DMS 273 treated with DMSO at 0.1 percent for 48 hours (cell line): ENCODE data around the gene RETNLB.

Experiments used
- DNase-seq: peaks from one replicate; lab custom pipeline; 2025; lab: John Stamatoyannopoulos, UW

Gene RETNLB, protein sequence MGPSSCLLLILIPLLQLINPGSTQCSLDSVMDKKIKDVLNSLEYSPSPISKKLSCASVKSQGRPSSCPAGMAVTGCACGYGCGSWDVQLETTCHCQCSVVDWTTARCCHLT

GRCh38 chr3:108757404-108757982 lies at the start of gene RETNLB:
TSS of gene RETNLB (minus strand) at chr3:108757410. CDS start at chr3:108757185, 225 bp downstream.
- no peak for DNase-seq

- no peak for DNase-seq
These were observed 49.1 kb upstream of the RETNLB start for GRCh38 chr3:108806316-108806715.

DNA sequence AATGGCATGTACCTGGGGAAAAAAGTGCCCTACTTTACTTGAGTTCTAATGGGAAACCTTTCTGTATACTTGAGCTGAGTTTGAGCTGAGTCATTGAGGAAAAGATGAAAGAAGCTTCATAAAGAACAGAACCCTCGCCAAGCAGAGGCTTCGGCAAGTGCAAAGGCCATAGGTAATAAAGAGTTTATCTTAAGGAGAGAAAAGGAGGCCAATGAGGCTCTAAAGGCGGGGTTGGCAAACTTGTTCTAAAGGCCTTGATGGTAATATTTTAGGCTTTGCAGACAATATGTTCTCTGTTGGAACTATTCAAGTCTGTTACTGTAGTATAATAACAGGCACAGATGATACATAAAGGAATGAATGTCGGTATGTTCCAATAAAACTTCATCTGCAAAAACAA lies 47.8 kb upstream of the RETNLB start:
- DNase-seq = no peak

DNA sequence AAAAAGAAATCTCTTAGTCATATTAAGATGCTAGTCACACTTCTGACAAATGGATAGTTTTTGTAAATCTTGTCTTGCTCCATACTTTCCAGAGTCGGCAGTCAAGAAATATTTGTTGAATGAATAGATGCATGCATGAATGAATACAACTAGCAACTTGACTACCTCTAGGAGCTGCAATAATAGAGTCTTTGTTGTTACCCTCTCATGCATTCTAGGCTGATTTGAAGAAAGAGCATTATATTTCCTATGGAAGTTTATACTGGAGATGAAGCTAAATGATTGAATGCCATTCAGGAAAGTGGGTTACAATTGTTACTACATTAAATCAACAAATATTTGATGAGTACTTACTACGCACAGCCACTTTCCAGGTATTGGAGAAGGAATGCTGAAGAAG lies 47.2 kb upstream of the RETNLB start:
- DNase-seq = no peak

GRCh38 chr3:108791473-108791872 lies 34.3 kb upstream of the RETNLB start:
- no peak for DNase-seq

- DNase-seq = no peak
These were observed 23.0 kb upstream of the RETNLB start for GRCh38 chr3:108780235-108780634.

- no peak for DNase-seq
These were observed 22.3 kb upstream of the RETNLB start for GRCh38 chr3:108779496-108779895.

- DNase-seq = no peak
These were observed 18.4 kb upstream of the RETNLB start for GRCh38 chr3:108775649-108776048.

DNA sequence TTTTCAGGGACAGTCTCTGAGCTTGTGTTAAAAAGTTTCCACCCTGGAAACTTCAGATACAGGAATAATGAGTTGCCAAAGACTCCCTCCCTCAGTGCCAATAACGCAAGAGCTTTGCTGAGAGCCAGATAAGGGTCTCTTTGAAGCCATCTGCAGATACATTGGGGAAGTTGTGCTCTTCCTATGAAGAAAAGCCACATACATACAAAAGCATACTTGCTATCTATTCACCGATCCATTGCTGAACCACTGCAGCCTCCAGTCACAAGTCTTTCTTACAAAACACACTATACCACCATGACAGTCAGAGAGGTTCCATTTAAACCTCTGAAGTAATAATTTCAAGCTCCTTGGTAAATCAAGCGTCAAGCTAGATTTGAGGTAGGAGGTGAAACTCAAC lies 10.0 kb upstream of the RETNLB start:
- DNase-seq = no peak

DNA sequence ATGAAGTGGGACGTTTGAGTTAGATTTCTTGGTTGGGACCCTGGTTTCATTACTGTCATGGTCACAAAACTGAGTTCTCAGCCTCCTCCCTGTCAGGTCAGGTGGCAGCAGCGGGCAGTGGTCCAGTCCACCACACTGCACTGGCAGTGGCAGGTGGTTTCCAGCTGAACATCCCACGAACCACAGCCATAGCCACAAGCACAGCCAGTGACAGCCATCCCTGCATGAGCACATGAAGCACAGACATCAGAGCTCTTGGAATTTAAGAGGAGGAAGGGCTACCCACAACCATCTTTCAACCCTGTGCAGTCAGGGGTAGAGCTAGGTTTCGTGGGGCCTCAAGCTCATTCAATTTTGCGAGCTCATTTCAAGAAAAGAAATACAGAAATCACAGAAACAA lies 1.5 kb downstream of the RETNLB start:
- no peak for DNase-seq

DNA sequence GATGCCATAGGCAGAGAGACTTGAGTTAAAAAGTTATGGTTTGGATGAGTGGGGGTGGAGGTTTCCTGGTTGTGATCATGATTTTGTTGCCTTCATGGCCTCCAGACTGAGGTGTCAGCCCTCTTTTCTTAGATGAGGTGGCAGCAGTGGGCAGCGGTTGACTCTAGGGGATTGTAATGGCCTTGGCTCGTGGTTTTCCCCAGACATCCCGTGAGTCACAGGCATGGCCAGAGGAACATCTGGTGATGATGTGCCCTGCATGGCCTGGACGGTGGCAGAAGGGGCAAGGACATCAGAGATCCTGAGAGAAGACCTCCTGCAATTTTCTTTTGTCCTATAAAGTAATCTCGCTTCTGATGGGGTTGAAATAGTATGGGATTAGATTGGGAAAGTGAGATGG lies 12.4 kb downstream of the RETNLB start:
- DNase-seq = no peak

DNA sequence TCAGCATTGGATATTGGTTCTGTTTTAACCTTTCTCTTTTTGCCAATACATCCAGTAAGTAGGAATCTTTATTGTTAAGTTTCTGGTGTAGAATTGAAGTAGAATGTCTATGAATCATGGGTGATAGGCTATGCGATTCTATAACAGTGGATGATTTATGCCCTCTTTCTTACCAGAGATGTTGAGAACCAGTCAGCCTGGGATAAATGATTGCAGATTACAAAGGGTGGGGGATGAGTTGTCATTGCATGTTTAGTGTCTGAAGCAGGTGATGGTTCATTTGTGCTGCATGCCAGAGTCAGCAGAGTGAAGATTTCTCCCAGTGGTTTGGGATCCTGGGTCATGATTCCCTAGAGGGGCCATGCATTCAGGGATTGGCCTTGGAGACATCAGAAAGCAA lies 14.3 kb downstream of the RETNLB start:
- DNase-seq = no peak

DNA sequence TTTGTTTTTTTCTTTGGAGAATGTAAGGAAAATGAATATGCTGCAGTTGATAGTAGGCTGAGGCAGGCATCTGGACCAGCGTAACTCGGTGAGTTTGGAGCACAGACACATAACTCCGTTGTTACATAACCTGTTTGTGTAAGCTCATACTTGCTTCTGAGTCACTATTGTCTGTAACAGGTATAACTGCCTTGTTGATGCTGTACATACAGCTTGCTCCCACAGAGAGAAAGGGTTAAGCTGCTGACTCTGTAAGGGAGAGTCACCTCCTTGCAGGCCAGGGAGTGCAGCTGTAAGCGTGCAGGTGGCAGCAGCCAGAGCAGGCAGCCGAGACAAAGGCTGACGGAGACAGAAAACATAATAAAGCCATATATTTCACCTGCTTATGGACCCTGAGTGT lies 20.4 kb downstream of the RETNLB start:
- DNase-seq = no peak

- no peak for DNase-seq
These were observed 28.3 kb downstream of the RETNLB start for GRCh38 chr3:108728934-108729333.

DNA sequence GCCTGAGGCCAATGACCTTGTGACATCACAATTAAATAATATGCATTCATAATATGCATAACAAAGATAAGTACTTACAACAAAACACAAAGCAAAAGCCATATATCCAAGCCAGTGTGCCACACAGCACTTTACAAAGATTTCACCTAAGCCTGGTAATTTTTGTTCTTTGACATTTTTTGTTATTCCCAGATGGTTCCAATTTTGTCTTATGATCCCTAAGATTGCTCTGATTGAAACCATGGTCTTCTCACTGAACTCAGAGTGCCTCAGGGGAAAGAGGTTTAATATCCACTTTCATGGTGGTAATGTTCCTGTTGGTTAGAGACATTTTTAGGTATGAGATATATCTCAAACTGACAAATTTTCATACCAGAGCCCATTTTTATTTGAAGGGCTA lies 29.1 kb downstream of the RETNLB start:
- no peak for DNase-seq

DNA sequence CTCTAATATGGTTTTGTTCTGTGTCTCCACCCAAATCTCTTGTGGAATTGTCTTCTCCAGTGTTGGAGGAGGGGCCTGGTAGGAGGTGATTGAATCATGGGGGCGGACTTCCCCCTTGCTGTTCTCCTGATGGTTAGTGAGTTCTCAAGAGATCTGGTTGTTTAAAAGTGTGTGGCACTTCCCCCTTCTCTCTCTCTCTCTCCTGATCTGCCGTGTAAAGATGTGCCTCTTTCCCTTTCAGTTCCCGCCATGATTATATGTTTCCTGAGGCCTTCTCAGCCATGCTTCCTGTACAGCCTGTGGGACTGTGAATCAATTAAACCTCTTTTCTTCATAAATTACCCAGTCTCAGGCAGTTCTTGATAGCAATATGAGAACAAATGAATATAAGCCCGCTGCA lies 33.1 kb downstream of the RETNLB start:
- no peak for DNase-seq

DNA sequence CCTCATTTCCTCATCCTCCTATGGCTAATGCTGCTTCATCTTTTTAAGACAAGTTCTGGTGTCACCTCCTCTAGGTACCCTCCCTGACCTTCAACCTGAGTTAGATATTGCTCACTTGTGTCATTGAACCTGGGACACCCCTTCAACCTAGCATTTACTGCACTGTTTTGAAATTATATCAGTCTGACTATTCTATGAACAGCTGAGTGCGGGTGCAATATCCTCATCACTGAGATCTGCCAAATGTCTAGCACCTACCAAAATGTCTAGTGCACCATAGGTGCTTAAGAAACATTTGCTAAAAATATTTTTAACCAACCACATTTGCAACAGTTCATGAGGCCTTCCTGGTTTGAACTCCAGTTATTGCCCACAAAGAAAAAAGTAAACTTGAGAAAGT lies 34.5 kb downstream of the RETNLB start:
- DNase-seq = no peak

DNA sequence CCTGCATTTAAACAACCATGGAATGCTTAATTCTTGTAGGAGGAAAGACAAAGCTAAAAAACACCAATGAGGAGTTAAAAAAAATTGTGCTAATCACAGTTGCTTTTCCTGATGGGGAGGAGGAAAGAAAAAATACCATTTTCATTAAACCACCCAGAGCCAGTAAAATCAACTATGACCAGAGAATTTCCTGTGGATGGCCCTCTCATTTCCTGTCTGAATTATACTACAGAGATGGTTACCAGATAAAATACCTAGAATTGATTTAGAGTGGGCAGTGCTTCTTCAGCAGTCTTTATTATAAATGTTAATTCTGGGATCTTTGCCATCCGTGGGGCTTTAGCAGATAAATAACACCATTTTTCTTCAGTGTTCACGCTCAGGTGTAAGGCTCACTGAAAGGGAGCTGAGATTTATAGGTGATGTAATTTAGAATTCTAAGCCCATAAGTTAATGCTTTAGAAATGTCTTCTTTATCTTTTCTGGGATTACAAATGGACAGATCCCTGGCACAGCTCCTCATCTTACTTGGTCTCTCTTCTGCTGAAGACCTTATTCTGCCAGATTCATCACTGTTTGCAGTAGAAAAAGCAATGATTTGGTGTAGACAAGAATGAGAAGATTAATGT lies 37.9 kb downstream of the RETNLB start:
- no peak for DNase-seq

GRCh38 chr3:108718454-108718853 lies 38.8 kb downstream of the RETNLB start:
- no peak for DNase-seq

DNA sequence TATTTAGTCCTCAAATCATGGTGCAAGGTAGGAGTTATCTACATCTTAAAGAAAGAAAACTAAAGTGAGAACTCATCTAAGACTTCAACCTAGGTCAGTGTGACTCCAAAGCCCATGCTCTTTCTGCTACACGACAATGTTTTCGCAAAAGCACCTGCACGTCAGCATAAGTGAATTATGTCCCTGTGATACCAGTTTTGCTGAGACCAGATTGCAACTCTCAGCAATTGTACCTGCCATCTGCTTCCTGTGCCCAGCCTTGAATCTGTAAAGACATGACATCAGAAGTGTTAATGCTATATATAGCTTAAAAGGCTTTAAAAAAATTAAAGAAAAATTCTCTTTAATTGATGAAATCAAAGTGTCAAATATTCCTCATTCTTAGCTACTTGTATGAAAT lies 43.4 kb downstream of the RETNLB start:
- DNase-seq = no peak

- DNase-seq = no peak
These were observed 44.1 kb downstream of the RETNLB start for GRCh38 chr3:108713009-108713516.
